Neural cell (in vitro differentiated cells): Measurements from ENCODE around the gene RHCE. TPM values are rescaled to one million over a fixed set of nuclear protein-coding genes. Genes with fewer than 3 reads are reported as not detected.
"Not testable (repeated sequence)": the region's sequence is repeated elsewhere in the genome, so short reads cannot be mapped to it uniquely, and the experiment has no call there.

Experiments used
- H2AFZ ChIP-seq: fragments of 200-600, 300-800 bp; sonication (generic), shearing (Covaris generic); 2 replicates; pipeline ENCODE4 v1.6.0; 2014; ENCODE audit warnings: low read depth, mild to moderate bottlenecking, antibody characterized with exemption, low read length, moderate library complexity
- H3F3A ChIP-seq: fragments of 200-600 bp; shearing (Covaris generic); 2 replicates; pipeline ENCODE4 v1.6.1; 2016; ENCODE audit warnings: mild to moderate bottlenecking, moderate library complexity, mixed read lengths, antibody characterized with exemption, low read length; ENCODE audit not compliant: insufficient read depth, poor library complexity, severe bottlenecking
- H3K27ac ChIP-seq: fragments of 200-600, 300-800 bp; sonication (generic), shearing (Covaris generic); 2 replicates; pipeline ENCODE4 v1.5.1; 2014; ENCODE audit warnings: mild to moderate bottlenecking, low read length, moderate library complexity
- H3K27me3 ChIP-seq: fragments of 300-800, 200-600 bp; sonication (generic), shearing (Covaris generic); 2 replicates; pipeline ENCODE4 v1.6.0; 2014; ENCODE audit warnings: mild to moderate bottlenecking, low read depth, low read length, moderate library complexity; ENCODE audit not compliant: insufficient read depth
- H3K36me3 ChIP-seq: fragments of 300-800, 200-600 bp; sonication (generic), shearing (Covaris generic); 2 replicates; pipeline ENCODE4 v1.5.1; 2014; ENCODE audit warnings: mild to moderate bottlenecking, antibody characterized with exemption, low read length, moderate library complexity; ENCODE audit not compliant: insufficient read depth
- H3K4me2 ChIP-seq: fragments of 300-800, 200-600 bp; sonication (generic), shearing (Covaris generic); 2 replicates; pipeline ENCODE4 v1.6.0; 2014; ENCODE audit warnings: mild to moderate bottlenecking, low read length
- H3K4me3 ChIP-seq: fragments of 300-800, 200-600 bp; sonication (generic), shearing (Covaris generic); 2 replicates; pipeline ENCODE4 v1.5.1; 2014; ENCODE audit warnings: mild to moderate bottlenecking, low read length, moderate library complexity
- H3K79me2 ChIP-seq: fragments of 200-600 bp; shearing (Covaris generic); replicated peaks from 2 replicates; pipeline ENCODE4 v1.6.0; 2014; ENCODE audit warnings: mild to moderate bottlenecking, low read length, moderate library complexity; ENCODE audit not compliant: insufficient read depth
- H3K9ac ChIP-seq: fragments of 300-800, 200-600 bp; sonication (generic), shearing (Covaris generic); 2 replicates; pipeline ENCODE4 v1.6.1; 2016; ENCODE audit warnings: mild to moderate bottlenecking, low read length, mixed read lengths
- H3K9me2 ChIP-seq: fragments of 200-600 bp; shearing (Covaris generic); 2 replicates; pipeline ENCODE4 v1.6.1; 2016; ENCODE audit warnings: mild to moderate bottlenecking, low read length, mixed read lengths; ENCODE audit not compliant: insufficient read depth
- H3K9me3 ChIP-seq: fragments of 200-600, 300-800 bp; sonication (generic), shearing (Covaris generic); 2 replicates; pipeline ENCODE4 v1.6.1; 2016; ENCODE audit warnings: mild to moderate bottlenecking, mixed run types, low read length, moderate library complexity, mixed read lengths
- H4K20me1 ChIP-seq: fragments of 200-600 bp; shearing (Covaris generic); 2 replicates; pipeline ENCODE4 v1.6.1; 2016; ENCODE audit warnings: mild to moderate bottlenecking, mixed run types; ENCODE audit not compliant: insufficient read depth
- CTCF ChIP-seq: fragments of 450-650 bp; IDR thresholded peaks from 2 replicates; pipeline ENCODE4 v1.5.1; 2014; ENCODE audit warnings: antibody characterized with exemption, mild to moderate bottlenecking, moderate library complexity; ENCODE audit not compliant: poor library complexity, severe bottlenecking
- EP300 ChIP-seq: fragments of 450-650 bp; conservative IDR thresholded peaks from 2 replicates; pipeline ENCODE4 v1.6.1; 2014; ENCODE audit warnings: antibody characterized with exemption, mild to moderate bottlenecking, moderate library complexity; ENCODE audit not compliant: poor library complexity, severe bottlenecking
- EZH2 ChIP-seq: fragments of 200-600, 300-800 bp; shearing (Covaris generic), sonication (generic); IDR thresholded peaks from 2 replicates; pipeline ENCODE4 v1.6.1; 2014; ENCODE audit warnings: antibody characterized with exemption, low read length, borderline replicate concordance, mild to moderate bottlenecking; ENCODE audit not compliant: insufficient read depth, poor library complexity, severe bottlenecking
- MXI1 ChIP-seq: fragments of 450-650 bp; conservative IDR thresholded peaks from 2 replicates; pipeline ENCODE4 v1.6.1; 2014; ENCODE audit warnings: antibody characterized with exemption, mild to moderate bottlenecking; ENCODE audit not compliant: poor library complexity, severe bottlenecking
- POLR2AphosphoS5 ChIP-seq: IDR thresholded peaks from 2 replicates; pipeline ENCODE4 v1.6.1; 2012
- RAD21 ChIP-seq: fragments of 450-650 bp; conservative IDR thresholded peaks from 2 replicates; pipeline ENCODE4 v1.6.1; 2014; ENCODE audit warnings: antibody characterized with exemption, mild to moderate bottlenecking, moderate library complexity
- REST ChIP-seq: IDR thresholded peaks from 2 replicates; pipeline ENCODE4 v1.6.1; 2012; ENCODE audit warnings: borderline replicate concordance
- SMC3 ChIP-seq: fragments of 450-650 bp; conservative IDR thresholded peaks from 2 replicates; pipeline ENCODE4 v1.6.1; 2014; ENCODE audit warnings: antibody characterized with exemption, mild to moderate bottlenecking, moderate library complexity; ENCODE audit not compliant: poor library complexity
- TAF1 ChIP-seq: IDR thresholded peaks from 2 replicates; pipeline ENCODE4 v1.6.1; 2012; ENCODE audit warnings: low read depth
- polyA plus RNA-seq: library from polyadenylated mRNA; depleted of rRNA; stranded (reverse); fragments of >200 nt; gene quantifications from 2 replicates; pipeline ENCODE4 v1.2.3, GENCODE V29; 2014

RHCE gene
- polyA plus RNA-seq, 1 donor from 2014 or later = 1.1 TPM

GRCh38 chr1:25447547-25447946, 26.9 kb upstream of the RHCE start:
- Histone ChIP-seq H2AFZ (no peak overlapping the region), H3F3A (no peaks in the 10 kb centered on the region), H3K4me2 (no peak overlapping the region), H3K79me2 (peaks cover 71% of the 10 kb centered on the region), H3K9me2 (no peaks in the 10 kb centered on the region), H3K4me3 (no peak overlapping the region), H3K27ac (no peak overlapping the region), H4K20me1 (peaks cover 14% of the 10 kb centered on the region), H3K36me3 (no peaks in the 10 kb centered on the region), H3K9ac (no peak overlapping the region), H3K9me3 (no peaks in the 10 kb centered on the region), H3K27me3 (no peaks in the 10 kb centered on the region)
- no peak for TF ChIP-seq MXI1
- TF ChIP-seq POLR2AphosphoS5 = no peak
- TF ChIP-seq SMC3 = no peak
- no peak for TF ChIP-seq CTCF
- TF ChIP-seq TAF1 = no peak
- TF ChIP-seq EZH2 = no peak
- no peak for TF ChIP-seq RAD21
- no peak for TF ChIP-seq EP300
- no peak for TF ChIP-seq REST

- no peak for TF ChIP-seq EP300
- no peak for TF ChIP-seq EZH2
- TF ChIP-seq POLR2AphosphoS5 = no peak
- no peak for TF ChIP-seq CTCF
- TF ChIP-seq MXI1 = no peak
- TF ChIP-seq REST = no peak
- no peak for TF ChIP-seq SMC3
- no peak for TF ChIP-seq RAD21
- no peak for TF ChIP-seq TAF1
- Histone ChIP-seq H3K27ac (no peak overlapping the region), H4K20me1 (peaks cover 23% of the 10 kb centered on the region), H3K9me3 (no peaks in the 10 kb centered on the region), H3K79me2 (peaks cover 82% of the 10 kb centered on the region), H2AFZ (no peak overlapping the region), H3K27me3 (no peaks in the 10 kb centered on the region), H3F3A (no peaks in the 10 kb centered on the region), H3K36me3 (no peaks in the 10 kb centered on the region), H3K4me2 (peak overlapping the region; percentile 0), H3K9ac (no peak overlapping the region), H3K9me2 (no peaks in the 10 kb centered on the region), H3K4me3 (no peak overlapping the region)
Measured at GRCh38 chr1:25445993-25446538, 25.4 kb upstream of the RHCE start.

- not testable (repeated sequence) for H3K9ac ChIP-seq, H3K36me3 ChIP-seq, H3K4me3 ChIP-seq, H3K9me2 ChIP-seq, H3K27me3 ChIP-seq, H2AFZ ChIP-seq, H3K4me2 ChIP-seq, H3F3A ChIP-seq, H3K9me3 ChIP-seq, H3K27ac ChIP-seq
- peaks cover 92% of the 10 kb centered on the region for H3K79me2 ChIP-seq
- peaks cover 16% of the 10 kb centered on the region for H4K20me1 ChIP-seq
Measured at GRCh38 chr1:25444604-25445003, 24.0 kb upstream of the RHCE start.
